ENCODE data around the gene GJA1. TPM values are rescaled to one million over a fixed set of nuclear protein-coding genes. Genes with fewer than 3 reads are reported as not detected.
A peak's percentile ranks its signal among the peaks of the same experiment; 100 is the strongest.

Gene GJA1
- total and polyA plus RNA-seq, 2 of the 4 experiments (the other 2 are of a cell fraction): 180 to 323 TPM

GRCh38 chr6:121439475-121439874 lies 4.0 kb downstream of the GJA1 start:
- TF ChIP-seq MXI1 (IDR thresholded peaks at IDR 0.05; ENCODE audit: borderline replicate concordance, low read depth, low read length) (no peak), CEBPB (IDR thresholded peaks at IDR 0.05; ENCODE audit: low read depth, low read length) (no peak), POLR2A (IDR thresholded peaks at IDR 0.05; ENCODE audit: low read depth, low read length) (no peak), SMC3 (IDR thresholded peaks at IDR 0.05; ENCODE audit: low read depth, low read length) (no peak), MAFK (IDR thresholded peaks at IDR 0.05; ENCODE audit: low read depth, low read length) (no peak), RFX5 (IDR thresholded peaks at IDR 0.05; ENCODE audit: low read depth, low read length) (no peak)
- Histone ChIP-seq H2BK120ac (ENCODE audit: low read depth, low read length) (peak overlapping the region; percentile 31), H3K4me2 (ENCODE audit: low read depth, low read length) (peak overlapping the region; percentile 89), H3K9ac (ENCODE audit: low read depth, low read length) (peak overlapping the region; percentile 65), H2BK20ac (ENCODE audit: low read depth, low read length) (peak overlapping the region; percentile 21; the same call in 1 of the 2 replicates), H3K18ac (ENCODE audit: low read depth, low read length) (peak overlapping the region; percentile 77), H3K9me3 (ENCODE audit: control insufficient read depth, insufficient read depth, low read length) (no peaks in the 10 kb centered on the region), H2BK5ac (ENCODE audit: low read depth, low read length, poor library complexity, severe bottlenecking) (peak overlapping the region; percentile 30), H3K4ac (ENCODE audit: low read depth, low read length) (peak overlapping the region; percentile 49; the same call in 1 of the 2 replicates), H3K56ac (ENCODE audit: extremely low read depth, insufficient read depth, low read length) (no peak overlapping the region), H3K4me3 (ENCODE audit: insufficient read depth, low read depth, low read length) (peak overlapping the region; percentile 20; the same call in 1 of the 2 replicates), H3K23ac (ENCODE audit: low read depth, low read length) (peak overlapping the region; percentile 83; the same call in 1 of the 2 replicates), H2AFZ (replicated peaks; ENCODE audit: low read length, poor library complexity) (no peak overlapping the region), H2AK5ac (ENCODE audit: low read depth, low read length) (peak overlapping the region; percentile 62; the same call in 1 of the 2 replicates), H3K9me1 (ENCODE audit: insufficient read depth, low read length) (peaks cover 8% of the 10 kb centered on the region; the same call in 1 of the 2 replicates), H4K5ac (ENCODE audit: low read depth, low read length) (peak overlapping the region; percentile 43; the same call in 1 of the 2 replicates), H3K14ac (replicated peaks; ENCODE audit: low read depth, low read length) (peak overlapping the region; percentile 60; the same call in 1 of the 2 replicates), H3K79me1 (ENCODE audit: low read depth in 1 of 2, low read length in 2 of 2) (peaks cover 0 to 35% of the 10 kb centered on the region in 2 experiments; a peak in 2 of 4 replicates), H3K27ac (ENCODE audit: insufficient read depth, low read length) (peak overlapping the region; percentile 32; the same call in 1 of the 2 replicates), H3K4me1 (ENCODE audit: control insufficient read depth, insufficient read depth, low read length) (peaks cover 16% of the 10 kb centered on the region), H4K91ac (ENCODE audit: insufficient read depth, low read depth, low read length) (peak overlapping the region; percentile 19; the same call in 1 of the 2 replicates), H2BK15ac (ENCODE audit: low read depth, low read length) (no peak overlapping the region), H3K27me3 (ENCODE audit: control insufficient read depth, insufficient read depth, low read length) (no peaks in the 10 kb centered on the region), H3K36me3 (ENCODE audit: control insufficient read depth, insufficient read depth, low read length) (peaks cover 5% of the 10 kb centered on the region), H4K8ac (ENCODE audit: low read depth in 2 of 2, low read length in 2 of 2) (no peak overlapping the region; a peak in 1 of 4 replicates), H4K20me1 (ENCODE audit: insufficient read depth, low read length) (peaks cover 44% of the 10 kb centered on the region), H2AK9ac (replicated peaks; ENCODE audit: low read depth, low read length, poor library complexity) (no peak overlapping the region)
- BruUV-seq (replicated peaks): no TSS peak
- in situ Hi-C loops (cut with MboI; ENCODE audit: low sequenced_read_pairs) (loop anchor here (5.0 to 10.0 kb wide), 2 partner anchors 155 to 408 kb away; no protein-coding TSS in a partner anchor), dilution Hi-C loops (cut with HindIII; ENCODE audit: low sequenced_read_pairs, unreplicated experiment) (no loop called here), intact Hi-C loops (cut with micrococcal nuclease) (loop anchor here (5.0 kb wide), 2 partner anchors 63 to 673 kb away; no protein-coding TSS in a partner anchor)
- ATAC-seq (ENCODE audit: low read depth): no peak
- DNase-seq: no peak
- ChIA-PET POLR2A (ENCODE audit: unreplicated experiment) (interaction anchor here (0.6 to 0.9 kb wide), 2 partner anchors 13 to 259 kb away, joined by 4 to 6 read pairs; no protein-coding TSS in a partner anchor), CTCF (interaction anchor here (2.1 kb wide), 1 partner anchor 410 kb away, joined by 11 read pairs; no protein-coding TSS in a partner anchor)

Data from IMR-90 (cell line).